Stimulated activated CD4-positive, alpha-beta T cell treated with anti-CD3 and anti-CD28 coated beads, Interleukin-4, amount 100 ng/mL, for 24 hours (primary cell): Measurements from ENCODE around the gene MAPK14.
"Not testable (repeated sequence)": the region's sequence is repeated elsewhere in the genome, so short reads cannot be mapped to it uniquely, and the experiment has no call there.

ENCODE experiments used
- DNase-seq: peaks from one replicate; pipeline ENCODE4 v3.0.0-alpha.2; 2020

The MAPK14 gene

GRCh38 chr6:36070252-36070651 is 42.6 kb downstream of the MAPK14 start:
- no peak for DNase-seq

DNA sequence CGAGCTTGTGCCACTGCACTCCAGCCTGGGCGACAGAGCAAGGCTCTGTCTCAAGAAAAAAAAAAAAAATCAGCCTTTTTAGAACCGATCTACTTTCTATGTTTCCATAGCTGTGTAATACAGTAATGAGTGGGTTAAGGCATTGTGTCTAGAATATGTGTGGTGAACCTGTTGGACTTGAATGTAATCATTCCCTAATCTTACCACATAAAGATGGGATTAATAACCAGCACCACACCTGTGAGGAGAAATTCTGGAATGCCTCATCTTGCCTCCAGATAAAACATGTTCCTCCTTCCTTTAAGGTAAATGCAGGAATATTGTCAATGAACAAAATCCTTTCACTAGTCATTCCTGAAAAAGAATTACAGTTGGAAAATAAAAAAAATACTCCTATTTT is 43.7 kb downstream of the MAPK14 start:
- no peak for DNase-seq

- no peak for DNase-seq
These were observed 44.1 kb downstream of the MAPK14 start for GRCh38 chr6:36071714-36072113.

- no peak for DNase-seq
These were observed 45.1 kb downstream of the MAPK14 start for GRCh38 chr6:36072681-36073080.

- no peak for DNase-seq
These were observed 46.0 kb downstream of the MAPK14 start for GRCh38 chr6:36073587-36073986.

DNA sequence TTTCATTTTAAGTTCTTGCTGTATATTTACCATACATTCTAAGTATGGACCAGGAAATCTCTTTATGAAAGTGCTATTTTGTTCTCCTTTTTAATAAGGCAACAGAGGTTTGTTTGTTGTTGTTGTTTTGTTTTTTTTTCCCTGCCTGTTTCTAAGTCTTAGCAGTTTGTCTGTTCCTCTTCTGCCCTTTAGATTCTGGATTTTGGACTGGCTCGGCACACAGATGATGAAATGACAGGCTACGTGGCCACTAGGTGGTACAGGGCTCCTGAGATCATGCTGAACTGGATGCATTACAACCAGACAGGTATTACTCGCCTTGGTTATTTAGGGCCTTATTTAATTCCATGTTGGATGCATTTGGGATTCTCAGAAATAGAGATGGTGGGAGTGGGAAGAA is 48.0 kb downstream of the MAPK14 start:
- DNase-seq, result no peak

GRCh38 chr6:36076178-36077063 is 48.8 kb downstream of the MAPK14 start:
- no peak for DNase-seq

DNA sequence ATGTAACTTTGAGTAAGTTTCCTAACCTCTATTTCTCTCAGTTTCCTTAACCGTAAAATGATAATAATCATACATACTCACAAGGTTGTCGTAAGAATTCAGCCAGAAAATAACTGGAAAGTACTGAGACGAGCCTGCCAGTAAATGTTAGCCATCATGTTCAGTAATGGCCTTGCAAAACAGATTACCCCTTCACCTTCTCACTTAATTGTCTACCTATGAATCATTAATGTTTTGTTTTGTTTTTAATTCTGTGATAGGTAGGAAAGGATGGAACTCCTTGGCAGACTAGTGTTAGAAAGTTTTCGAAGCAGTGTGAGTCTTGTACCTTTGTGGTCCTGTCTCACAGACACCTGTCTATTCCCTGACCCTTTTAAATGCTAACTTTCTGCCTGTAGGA is 50.6 kb downstream of the MAPK14 start:
- no peak for DNase-seq

DNA sequence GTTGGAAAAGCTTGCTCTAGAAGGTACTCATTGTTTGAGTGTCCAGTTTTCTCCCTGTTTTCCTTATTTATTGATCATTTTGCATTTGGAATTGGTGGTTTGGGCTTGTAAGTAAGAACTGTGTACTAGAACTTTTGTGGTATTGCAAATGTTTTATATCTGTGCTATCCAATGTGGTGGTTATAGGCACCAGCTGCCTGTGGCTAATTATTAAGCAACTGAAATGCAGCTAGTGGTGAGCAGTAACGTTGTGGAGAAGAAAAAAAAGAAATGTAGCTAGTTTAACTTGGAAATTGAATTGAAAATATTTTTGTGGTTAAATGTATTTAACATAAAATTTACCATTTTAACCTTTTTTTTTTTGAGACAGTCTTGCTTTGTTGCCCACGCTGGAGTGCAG is 52.0 kb downstream of the MAPK14 start:
- no peak for DNase-seq

GRCh38 chr6:36082318-36082717 is 54.7 kb downstream of the MAPK14 start:
- DNase-seq, result no peak

DNA sequence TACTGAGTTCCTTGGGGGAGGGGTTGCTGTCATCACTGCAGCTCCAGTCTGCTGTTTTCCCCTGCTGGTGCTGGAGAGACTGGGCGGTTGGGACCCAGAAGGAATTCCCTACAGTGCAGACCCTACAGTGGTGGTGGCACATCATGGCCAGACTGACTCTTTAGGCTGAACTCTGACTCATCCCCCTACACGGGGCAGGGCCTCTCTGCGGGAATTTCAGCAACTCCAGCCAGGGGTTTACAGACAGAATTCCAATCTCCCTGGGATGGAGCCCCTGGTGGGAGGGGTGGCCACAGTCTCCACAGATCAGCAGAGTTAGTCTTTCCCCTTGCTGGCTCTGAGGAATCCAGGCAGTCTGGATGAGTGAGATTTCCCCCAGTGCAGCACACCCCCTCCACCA is 55.8 kb downstream of the MAPK14 start:
- DNase-seq, result no peak

DNA sequence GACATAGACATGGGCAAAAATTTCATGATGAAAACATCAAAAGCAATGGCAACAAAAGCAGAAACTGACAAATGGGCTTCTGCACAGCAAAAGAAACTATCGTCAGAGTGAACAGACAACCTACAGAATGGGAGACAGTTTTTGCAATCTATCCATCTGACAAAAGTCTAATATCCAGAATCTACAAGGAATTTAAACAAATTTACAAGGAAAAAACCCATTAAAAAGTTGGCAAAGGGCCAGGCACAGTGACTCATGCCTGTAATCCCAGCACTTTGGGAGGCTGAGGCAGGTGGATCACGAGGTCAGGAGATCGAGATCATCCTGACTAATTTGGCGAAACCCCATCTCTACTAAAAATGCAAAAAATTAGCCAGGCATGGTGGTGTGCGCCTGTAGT is 60.6 kb downstream of the MAPK14 start:
- DNase-seq, result not testable (repeated sequence)

GRCh38 chr6:36089048-36089447 is 61.4 kb downstream of the MAPK14 start:
- DNase-seq, result no peak

GRCh38 chr6:36094238-36094637 is 66.6 kb downstream of the MAPK14 start:
- DNase-seq, result no peak

DNA sequence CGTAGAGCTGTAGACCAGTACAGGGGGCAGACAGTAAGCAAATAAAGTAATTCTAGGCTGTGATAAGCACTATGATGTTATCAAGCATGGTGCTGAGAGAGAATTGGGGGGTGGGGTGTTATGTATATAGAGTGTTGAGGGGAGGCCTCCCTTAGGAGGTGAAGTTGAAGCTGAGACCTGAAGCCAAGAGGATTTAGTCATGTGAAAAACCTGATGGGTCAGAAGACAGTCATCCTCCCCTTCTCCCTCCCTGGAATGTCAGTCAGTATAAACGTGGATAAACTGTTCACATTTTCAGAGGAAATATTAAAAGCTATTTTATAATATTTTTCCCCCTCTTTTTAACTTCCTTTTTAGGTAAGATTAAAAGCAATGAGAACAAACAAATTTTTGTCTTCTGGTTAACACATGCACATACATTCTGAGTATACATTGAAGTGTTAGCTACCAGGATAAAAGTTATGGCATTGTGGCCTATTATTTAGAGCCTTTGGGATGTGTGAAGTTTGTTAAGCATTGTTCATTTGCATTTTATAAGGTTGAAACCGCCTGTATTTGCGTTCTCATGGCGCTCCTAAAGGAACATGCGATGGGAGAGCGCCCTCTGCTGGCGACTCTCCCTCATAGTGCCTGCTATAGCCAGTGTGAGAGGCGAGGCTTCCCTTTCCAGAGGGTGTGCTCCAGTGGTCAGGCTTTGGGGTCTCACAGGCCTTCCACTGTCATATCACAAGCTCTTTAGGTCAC is 67.3 kb downstream of the MAPK14 start:
- peak; percentile 84 for DNase-seq

- DNase-seq, result no peak
These were observed 68.1 kb downstream of the MAPK14 start for GRCh38 chr6:36095497-36096391.

- DNase-seq, result no peak
These were observed 70.8 kb downstream of the MAPK14 start for GRCh38 chr6:36098253-36098919.

DNA sequence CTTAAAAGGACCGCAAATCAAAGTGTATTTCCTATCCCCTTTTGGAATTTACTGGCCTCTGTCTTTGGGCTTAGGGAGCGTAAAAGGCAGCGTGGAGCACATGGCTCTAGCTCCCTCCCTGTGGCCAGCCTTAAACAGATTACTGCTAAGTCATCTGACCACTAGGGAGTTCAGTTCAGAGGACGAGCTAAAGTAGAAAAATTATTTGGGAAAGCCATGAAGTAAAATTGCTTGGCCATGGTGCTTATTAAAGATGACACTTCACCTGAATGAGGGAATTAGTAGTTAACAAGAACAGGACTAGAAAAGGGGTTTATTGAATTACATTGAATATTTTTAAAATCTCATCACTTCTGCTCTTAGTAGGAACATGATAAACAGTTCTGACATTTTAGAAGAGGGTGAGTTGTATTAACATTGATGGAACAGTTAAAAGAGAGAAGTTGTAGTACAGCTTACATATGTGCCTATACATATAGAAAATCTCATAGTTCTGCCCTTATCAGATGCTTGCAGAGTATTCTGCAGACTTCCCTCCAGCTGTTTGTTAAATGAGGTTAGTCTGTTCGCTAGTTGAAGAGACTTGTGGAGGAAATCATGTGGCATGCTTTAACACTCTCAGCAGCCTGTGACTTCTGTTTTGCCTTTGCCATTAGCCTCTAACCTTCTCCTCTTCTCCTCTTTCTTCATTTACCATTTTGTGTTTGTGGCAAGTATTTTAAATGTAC is 71.5 kb downstream of the MAPK14 start:
- no peak for DNase-seq

GRCh38 chr6:36099869-36100483 is 72.4 kb downstream of the MAPK14 start:
- no peak for DNase-seq

DNA sequence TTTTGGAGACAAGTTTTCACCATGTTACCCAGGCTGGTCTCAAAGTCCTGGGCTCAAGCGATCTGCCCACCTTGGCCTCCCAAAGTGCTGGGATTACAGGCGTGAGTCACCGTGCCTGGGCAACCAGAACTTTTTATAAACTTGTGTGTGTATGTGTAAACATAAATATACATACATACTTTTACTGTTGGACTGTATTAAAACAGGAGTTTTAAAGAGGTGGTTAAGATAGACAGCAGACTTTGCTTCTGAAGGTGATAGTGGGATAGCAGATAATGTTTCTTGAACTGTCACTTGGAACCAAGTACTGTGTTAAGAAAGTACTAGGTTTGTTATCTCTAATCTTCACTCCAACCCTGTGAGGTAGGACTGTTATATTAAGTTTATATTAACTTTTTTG is 74.1 kb downstream of the MAPK14 start:
- DNase-seq, result no peak

- no peak for DNase-seq
These were observed 75.2 kb downstream of the MAPK14 start for GRCh38 chr6:36102853-36103252.
